ENCODE measurements around the gene OR6N2. TPM values are rescaled to one million over a fixed set of nuclear protein-coding genes. Genes with fewer than 3 reads are reported as not detected.
A peak's percentile ranks its signal among the peaks of the same experiment; 100 is the strongest.

OR6N2 gene
- total and polyA plus RNA-seq, 5 experiments from 2014 or later = not detected

- no peaks in the 10 kb centered on the region for H3K4me1 Mint-ChIP-seq
- H3K27ac Mint-ChIP-seq = no peak overlapping the region
- DNase-seq (no peak), ATAC-seq (no peak)
- no peaks in the 10 kb centered on the region for H3K36me3 Mint-ChIP-seq
- no peak overlapping the region for H3K4me3 Mint-ChIP-seq
- H3K27me3 Mint-ChIP-seq = peaks cover 0 to 3% (median 2%) of the 10 kb centered on the region in 5 donors
- POLR2A ChIA-PET = no interaction called here
- no peaks in the 10 kb centered on the region for H3K9me3 Mint-ChIP-seq
Observed at GRCh38 chr1:158731707-158732106, 49.3 kb downstream of the OR6N2 start.

- DNase-seq (no peak), ATAC-seq (no peak)
- POLR2A ChIA-PET = no interaction called here
- H3K27ac Mint-ChIP-seq = no peak overlapping the region
- no peaks in the 10 kb centered on the region for H3K9me3 Mint-ChIP-seq
- H3K4me1 Mint-ChIP-seq = no peaks in the 10 kb centered on the region
- H3K36me3 Mint-ChIP-seq = no peaks in the 10 kb centered on the region
- peaks cover 0 to 7% (median 2%) of the 10 kb centered on the region in 5 donors for H3K27me3 Mint-ChIP-seq
- no peak overlapping the region for H3K4me3 Mint-ChIP-seq
Observed at GRCh38 chr1:158730453-158730852, 50.6 kb downstream of the OR6N2 start.

- POLR2A ChIA-PET = no interaction called here
- Mint-ChIP-seq H3K36me3 (no peaks in the 10 kb centered on the region), H3K4me1 (no peaks in the 10 kb centered on the region), H3K4me3 (no peak overlapping the region), H3K27ac (no peak overlapping the region), H3K27me3 (peaks cover 5 to 16% (median 10%) of the 10 kb centered on the region in 5 donors), H3K9me3 (no peaks in the 10 kb centered on the region)
- ATAC-seq (no peak), DNase-seq (no peak)
Observed at GRCh38 chr1:158728510-158729225, 52.3 kb downstream of the OR6N2 start.

- Mint-ChIP-seq H3K36me3 (no peaks in the 10 kb centered on the region), H3K27ac (peak overlapping the region in 1 of 10 donors; percentile 53), H3K4me3 (no peak overlapping the region), H3K27me3 (peaks cover 9 to 29% (median 14%) of the 10 kb centered on the region in 5 donors), H3K9me3 (no peaks in the 10 kb centered on the region), H3K4me1 (no peaks in the 10 kb centered on the region)
- ATAC-seq (no peak), DNase-seq (no peak)
- POLR2A ChIA-PET = no interaction called here
Observed at GRCh38 chr1:158724442-158724841, 56.6 kb downstream of the OR6N2 start.

Other genes with a start within 250 kb of the OR6N2 start
- not detected for gene OR6Y1, start 226.8 kb downstream of the OR6N2 start, total RNA-seq
- gene OR6Y1, start 226.8 kb downstream of the OR6N2 start, polyA plus RNA-seq = not detected
- not detected for gene OR6P1, start 210.6 kb downstream of the OR6N2 start, total RNA-seq
- gene OR6P1, start 210.6 kb downstream of the OR6N2 start, polyA plus RNA-seq = not detected
- gene OR10X1, start 201.3 kb downstream of the OR6N2 start, total RNA-seq = not detected
- gene OR10X1, start 201.3 kb downstream of the OR6N2 start, polyA plus RNA-seq = not detected
- not detected for gene OR10Z1, start 175.9 kb downstream of the OR6N2 start, total RNA-seq
- not detected for gene OR10Z1, start 175.9 kb downstream of the OR6N2 start, polyA plus RNA-seq
- not detected for gene SPTA1, start 94.5 kb downstream of the OR6N2 start, total RNA-seq
- not detected for gene SPTA1, start 94.5 kb downstream of the OR6N2 start, polyA plus RNA-seq
- not detected for gene OR6K2, start 80.6 kb downstream of the OR6N2 start, total RNA-seq
- not detected for gene OR6K2, start 80.6 kb downstream of the OR6N2 start, polyA plus RNA-seq
- gene OR6K3, start 60.5 kb downstream of the OR6N2 start, total RNA-seq = not detected
- gene OR6K3, start 60.5 kb downstream of the OR6N2 start, polyA plus RNA-seq = not detected
- gene OR6K6, start 26.5 kb downstream of the OR6N2 start, total RNA-seq = not detected
- not detected for gene OR6K6, start 26.5 kb downstream of the OR6N2 start, polyA plus RNA-seq
- not detected for gene OR6N1, start 9.0 kb downstream of the OR6N2 start, total RNA-seq
- not detected for gene OR6N1, start 9.0 kb downstream of the OR6N2 start, polyA plus RNA-seq
- under 1 TPM; 0.68 to 0.74 TPM for gene MNDA, start 50.1 kb upstream of the OR6N2 start, total RNA-seq
- gene MNDA, start 50.1 kb upstream of the OR6N2 start, polyA plus RNA-seq = 1 to 10 TPM in 1 of 3 donors, under 1 TPM in 1, not detected in 1; 0.96 to 1.3 TPM
- gene PYHIN1, start 150.3 kb upstream of the OR6N2 start, total RNA-seq = 10 to 100 TPM; 10.9 to 15.1 TPM
- gene PYHIN1, start 150.3 kb upstream of the OR6N2 start, polyA plus RNA-seq = 10 to 100 TPM in 1 of 3 donors, 1 to 10 TPM in 2; 4.3 to 49.0 (median 5.9) TPM
- 10 to 100 TPM; 83.4 to 89.8 TPM for gene IFI16, start 228.7 kb upstream of the OR6N2 start, total RNA-seq
- 10 to 100 TPM; 49.2 to 55.2 (median 53.5) TPM for gene IFI16, start 228.7 kb upstream of the OR6N2 start, polyA plus RNA-seq